ENCODE data around the gene DNAJC15.

Gene DNAJC15

DNA sequence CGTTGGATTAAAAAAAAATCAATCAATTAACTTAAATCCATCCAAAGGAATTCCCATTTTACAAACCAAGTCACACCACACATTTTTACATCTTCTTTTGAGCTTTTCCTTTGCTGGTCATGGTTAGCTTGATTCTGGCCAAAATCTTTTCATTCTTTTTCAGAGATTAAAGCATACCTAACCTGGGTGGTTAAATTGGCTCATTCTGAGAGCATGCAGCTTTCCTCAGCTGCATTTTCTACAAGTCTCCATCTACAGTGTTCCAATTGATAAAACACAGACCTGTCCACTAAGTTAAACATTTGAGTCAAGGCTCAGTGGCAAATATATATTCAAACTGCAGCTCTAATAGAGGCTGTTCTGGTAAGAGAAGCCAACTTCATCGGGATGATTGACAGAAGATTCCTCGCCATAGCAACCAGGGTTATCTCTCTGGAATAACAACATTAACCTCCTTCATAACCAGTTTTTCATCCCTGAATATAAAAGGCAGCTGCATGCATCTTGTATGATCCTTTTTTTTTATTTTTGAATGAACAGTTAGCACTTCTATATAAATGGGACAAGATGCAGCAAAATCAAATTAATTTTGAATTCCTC is 106.2 kb downstream of the DNAJC15 start:
- DNase-seq = no peak

DNA sequence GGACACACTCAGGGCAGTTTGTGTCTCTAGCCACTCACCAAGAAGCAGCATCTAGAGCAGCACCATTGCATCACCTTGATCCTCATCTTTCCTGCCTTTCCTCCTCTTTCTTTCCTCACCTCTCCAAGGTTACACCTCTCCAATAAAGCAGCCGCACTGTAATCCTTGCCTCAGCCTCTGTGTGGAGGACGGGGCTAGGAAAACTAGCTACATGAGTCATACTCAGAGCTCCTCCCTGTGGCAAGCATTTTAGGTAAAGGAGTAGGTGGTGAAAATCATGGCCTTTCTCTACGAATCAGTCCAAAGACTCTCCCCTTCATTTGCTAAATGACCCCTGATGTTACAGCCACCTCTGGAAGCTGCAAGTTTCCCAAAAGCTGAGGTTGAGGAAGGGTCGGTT is 108.9 kb downstream of the DNAJC15 start:
- peak; percentile 45 for DNase-seq

DNA sequence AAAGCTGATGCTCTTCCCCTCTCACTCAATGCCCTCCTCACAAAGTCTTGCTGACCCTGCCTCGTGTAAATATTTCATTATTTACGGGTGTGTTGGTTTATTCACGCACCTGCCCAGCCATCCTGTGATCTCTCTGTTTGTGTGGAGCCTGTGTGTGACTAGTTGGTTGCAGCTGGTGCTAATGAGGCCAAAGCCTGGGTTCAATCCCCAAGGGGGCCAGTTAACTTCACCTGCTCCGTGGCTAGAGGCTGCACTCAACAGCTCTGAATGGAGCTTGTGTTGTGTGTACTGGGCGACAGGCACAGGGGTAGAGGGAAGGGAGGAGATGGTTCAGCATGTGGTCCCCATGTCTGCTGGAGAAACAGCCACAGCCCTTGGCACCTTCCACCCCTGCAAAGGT is 109.5 kb downstream of the DNAJC15 start:
- DNase-seq = no peak

DNA sequence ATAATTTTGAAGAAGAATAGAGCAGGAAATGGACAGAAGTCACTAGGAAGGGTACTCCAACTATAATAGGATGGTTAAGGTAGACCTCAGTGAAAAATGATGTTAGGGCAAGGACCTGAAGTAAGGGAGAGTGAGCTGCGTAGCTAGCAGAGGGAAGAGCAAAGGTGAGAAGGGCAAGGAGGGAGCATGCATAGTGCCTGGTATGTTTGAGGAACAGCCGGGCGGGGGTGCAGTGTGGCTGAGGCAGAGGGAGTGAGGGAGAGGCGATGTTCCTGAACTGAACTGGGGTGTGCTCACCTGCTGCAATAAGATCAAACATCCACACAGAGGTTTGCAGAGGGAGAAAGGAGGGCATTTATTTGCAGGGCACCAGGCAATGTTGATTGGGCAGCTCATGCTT is 110.4 kb downstream of the DNAJC15 start:
- DNase-seq = no peak

DNA sequence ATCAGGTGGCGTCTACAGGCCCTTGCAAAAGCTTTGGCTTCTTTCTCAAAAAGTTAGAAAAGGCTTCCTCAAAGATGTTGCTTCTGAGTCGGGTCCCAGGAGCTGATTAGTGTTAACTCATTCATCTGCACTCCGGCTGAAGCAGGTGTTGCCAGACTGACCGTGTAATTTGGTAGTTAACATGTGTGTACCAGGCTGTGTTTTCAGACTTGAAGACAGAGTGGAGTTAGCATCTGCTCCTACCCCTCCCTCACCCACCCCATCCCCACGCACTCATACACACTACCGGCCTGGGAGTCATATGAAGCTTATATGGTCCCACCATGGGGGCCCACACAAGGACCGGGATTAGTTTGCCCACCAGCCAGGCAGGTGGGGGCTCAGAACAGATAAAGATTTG is 111.5 kb downstream of the DNAJC15 start:
- DNase-seq = no peak

DNA sequence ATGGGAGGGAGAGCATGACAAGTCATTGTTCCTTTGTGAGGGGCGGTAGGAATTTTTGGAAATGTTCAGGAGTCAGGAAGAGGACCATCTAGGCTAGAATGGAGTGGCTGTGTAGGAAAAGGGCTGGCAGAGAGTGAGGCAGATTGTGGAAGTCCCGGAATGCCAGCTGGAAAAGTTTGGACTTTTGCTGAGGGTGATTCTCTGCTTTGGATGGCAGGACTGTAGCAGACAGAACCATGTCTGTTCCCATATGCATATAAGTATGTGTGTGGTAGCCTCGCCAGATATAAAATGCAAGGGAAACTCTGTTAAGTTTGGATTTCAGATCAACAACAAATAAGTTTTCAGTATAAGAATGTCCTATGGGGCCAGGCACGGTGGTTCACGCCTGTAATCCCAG is 112.1 kb downstream of the DNAJC15 start:
- no peak for DNase-seq

DNA sequence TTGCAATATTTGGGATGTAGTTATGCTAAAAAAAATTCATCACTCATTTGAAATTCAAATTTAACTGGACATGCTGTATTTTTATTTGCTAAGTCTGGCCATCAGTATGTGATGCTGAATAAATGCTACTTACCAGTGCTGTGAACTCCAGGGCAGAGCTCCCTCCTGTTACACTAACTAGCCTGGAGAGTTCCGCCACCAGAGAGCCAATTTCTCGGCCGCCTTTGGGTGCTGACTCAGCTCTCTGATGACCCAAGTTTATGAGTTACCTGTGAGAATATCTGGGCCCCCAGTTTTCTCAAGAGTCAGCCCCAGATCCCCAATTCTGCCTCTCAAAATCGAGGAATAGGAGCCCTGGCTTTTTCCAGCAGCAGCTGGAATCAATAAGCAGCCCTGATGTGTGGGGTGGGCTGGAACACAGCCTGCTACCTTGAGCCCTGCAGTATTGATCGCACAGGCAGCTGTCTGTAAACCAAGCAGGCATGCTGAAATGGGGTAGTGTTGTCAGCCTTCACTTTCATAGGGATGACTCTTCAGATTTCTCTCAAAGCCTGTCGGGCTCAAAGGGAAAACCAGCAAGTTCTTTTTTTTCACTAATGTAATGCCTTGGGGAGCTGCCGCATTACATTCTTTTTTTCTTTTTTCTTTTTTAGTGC is 113.7 kb downstream of the DNAJC15 start:
- DNase-seq = no peak

DNA sequence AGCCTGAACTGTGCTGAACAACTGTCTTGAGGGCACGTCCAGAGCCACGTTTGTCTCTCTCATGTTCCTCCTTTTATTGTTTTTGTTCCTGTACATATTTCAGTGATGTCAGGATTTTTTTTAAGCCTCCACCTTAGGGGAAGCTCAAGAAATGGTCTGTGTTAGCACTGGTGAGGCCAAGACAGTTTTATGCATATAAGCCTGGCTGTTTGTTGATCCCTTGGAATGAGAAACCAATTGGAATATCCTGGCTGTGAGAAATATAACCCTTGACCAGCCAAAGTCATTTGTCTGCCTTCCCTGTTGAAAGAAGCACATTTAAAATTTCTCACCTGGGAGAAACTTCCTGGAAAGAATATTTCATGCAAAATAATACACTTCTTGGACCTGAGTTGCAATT is 115.8 kb downstream of the DNAJC15 start:
- no peak for DNase-seq

DNA sequence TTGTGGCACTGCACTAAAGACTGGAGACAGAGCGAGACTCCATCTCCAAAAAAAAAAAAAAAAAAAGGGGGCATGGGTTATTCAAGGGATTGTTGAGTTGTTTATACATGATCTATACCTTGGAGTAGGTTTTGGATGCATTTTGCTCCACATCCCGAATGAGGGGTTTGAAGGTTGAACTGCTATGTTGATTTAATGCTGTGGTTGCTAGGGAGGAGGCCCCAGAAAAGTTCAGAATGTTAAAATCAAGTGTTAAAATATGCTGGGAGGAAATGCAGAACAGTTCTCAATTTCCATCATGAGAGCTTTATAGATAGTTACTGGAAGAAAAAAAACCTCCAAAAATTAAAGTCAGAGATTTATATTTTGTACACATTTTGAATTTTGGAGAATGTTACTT is 116.5 kb downstream of the DNAJC15 start:
- no peak for DNase-seq

DNA sequence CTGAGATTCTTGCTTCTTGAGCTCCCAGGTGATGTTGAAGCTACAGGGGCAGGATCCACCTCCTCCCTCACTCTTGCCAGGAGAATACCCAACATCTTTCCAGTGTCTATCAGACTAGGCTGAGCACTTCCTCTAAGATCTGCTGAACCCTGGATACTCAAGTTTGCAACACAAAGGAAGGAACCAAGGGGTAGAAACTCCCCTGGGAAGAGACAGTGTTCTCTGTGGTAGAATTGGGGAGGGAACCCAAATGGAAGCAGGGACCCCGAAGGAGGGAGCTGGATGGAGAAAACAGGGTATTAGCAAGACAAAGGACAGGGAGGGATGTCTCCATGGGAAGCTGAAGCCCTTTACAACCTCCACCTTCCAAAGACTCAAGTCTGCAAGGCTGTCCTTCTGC is 117.6 kb downstream of the DNAJC15 start:
- no peak for DNase-seq

DNA sequence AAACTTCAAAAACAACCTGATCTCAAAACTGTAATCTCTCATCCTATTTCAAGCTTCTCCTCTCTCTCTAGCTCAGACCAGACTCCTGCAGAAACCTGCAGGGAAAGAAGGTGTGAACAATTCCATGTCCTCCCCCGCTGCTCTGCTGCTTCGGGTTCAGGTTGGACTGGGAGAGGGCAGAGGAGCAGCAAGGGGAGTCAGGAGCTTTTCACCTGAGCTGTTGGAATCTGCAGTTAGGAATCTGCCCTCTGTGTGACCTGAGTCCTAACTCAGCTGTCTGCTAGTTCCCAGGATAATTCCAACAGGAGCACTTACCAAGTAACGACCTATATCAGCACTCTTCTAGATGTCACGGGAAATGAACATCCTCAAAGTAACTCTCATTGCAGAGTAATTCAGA is 118.3 kb downstream of the DNAJC15 start:
- no peak for DNase-seq

DNA sequence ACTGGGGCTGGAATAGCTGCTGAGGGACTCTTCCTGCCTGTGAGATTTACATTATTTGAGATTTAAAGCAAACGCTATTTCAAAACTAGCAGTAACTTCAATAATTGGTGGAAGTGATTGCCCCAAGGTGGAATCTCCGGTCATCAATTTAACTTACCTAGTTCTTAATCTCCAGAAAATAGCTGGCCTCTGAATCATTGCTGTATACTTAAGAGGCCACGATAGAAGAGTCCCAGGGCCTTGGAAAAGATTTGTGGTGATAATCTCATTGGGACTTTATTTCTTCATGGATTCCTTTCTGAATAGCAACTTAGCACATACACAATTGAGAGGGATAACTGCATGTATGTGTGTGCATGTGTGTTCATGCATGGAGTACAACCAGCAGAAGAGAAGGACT is 120.2 kb downstream of the DNAJC15 start:
- DNase-seq = no peak

DNA sequence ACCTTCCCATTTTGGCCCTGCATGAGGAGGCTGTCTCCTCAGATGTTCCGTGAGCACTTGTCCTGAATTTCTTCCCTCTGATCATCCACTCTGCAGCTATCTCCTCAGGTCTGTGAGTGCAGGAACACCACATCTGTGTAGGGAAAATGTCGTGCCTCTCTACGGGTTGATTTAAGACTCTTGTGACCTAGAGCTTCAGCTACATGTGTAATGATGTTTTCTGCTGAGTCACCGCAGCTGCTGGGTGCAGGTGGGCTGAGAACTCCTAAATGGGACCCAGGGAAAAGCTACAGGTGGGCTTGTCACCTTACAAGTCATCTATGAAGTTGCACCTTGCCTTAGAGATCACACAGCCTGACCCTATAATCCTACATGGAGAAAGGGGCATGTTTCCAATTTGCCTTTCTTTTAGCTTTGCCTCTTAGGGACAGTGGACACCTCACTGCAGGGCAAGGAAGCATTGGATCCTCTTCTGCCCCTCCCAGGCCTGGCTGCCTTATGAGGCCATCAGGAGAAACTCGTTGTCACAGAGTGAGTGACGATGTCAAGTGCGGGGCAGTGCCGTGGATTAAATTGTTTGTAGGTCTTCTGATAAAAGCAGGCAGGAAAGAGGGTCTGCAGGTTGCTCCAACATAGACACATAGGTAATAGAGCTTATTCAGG is 122.3 kb downstream of the DNAJC15 start:
- no peak for DNase-seq

DNA sequence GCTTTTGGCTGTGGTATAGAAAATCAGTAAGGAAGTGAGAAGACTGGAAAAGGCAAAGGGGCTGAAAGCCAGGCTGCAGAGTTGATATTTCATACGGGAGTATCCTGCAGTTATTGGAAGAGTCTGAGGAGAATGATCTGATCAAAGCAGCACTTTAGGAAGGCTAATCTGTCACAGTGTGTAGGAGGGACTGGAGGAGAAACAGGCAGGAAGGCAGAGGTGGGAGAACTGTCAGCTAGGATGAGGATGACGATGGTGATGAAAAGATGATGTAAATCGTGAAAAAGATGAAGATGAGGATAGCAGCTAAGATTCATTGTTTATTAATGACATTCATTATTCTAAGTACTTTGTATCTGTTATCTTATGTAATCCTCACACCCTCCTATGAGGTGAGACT is 123.0 kb downstream of the DNAJC15 start:
- DNase-seq = no peak

DNA sequence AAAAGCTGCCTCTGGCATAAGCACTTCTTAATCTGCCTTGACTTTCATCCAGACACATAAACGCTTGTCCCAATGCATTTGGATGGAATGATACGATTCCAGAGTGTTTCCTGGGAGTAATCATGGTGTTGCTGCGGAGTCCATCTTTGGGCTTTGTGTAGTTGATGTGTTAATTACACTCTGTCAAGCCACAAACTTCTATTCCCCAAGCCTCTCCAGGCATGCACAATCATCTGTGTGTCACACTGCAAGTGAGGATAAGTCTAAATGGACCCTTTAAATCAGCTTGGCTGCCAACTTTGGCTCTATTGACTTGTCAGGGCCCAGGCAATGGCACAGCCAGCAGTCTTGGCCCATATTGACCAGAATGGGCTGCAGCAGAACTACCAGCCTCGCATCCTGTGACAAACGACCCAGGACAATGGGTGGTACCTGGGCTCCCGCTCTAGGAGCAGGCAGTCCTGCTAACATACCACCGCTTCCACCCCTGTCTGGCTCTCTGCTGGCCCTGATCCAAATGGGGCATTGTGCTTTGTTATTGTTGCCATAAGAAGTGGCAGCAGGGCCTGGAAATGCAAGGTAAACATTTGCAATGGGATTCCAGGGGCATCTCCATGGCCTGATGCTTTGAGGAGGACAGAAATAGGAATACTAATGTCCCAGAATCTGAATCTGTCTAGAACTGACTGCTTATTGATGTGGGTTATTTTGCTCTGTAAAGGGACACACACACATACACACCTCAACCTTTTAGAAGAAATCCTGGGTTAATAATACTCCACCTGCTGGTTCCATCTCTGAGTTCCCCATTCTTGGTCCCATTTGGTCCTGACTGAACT is 127.2 kb downstream of the DNAJC15 start:
- DNase-seq = no peak

DNA sequence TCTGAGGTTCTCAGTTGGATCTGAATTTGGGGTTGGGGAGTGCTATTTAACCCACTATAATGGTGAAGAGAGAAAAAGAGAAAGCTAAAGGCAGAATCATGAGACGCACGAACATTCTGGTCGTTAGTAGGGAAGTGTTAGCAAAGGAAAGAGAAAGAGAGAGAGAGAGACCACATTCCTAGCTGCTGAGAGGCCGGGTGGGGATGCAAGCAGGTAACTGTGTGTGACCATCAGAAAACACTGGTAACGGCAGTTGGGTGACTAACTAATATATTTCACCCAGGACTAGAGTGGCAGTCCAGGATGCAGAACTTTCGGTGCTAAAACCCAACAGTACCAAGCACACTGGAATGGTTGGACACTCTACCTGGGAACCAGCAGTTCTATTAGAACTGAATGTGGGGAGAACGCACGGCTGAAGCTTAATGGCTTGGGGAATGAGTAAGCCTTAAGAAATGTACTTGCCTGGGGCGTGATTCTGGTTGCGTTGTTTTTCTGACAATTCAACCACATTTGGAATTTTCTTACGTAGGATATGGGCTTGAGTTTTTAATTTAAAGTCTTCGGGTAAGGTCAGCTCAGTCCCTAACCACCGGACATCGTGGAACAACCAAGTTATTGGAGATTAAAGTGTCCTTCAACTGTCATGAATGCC is 130.2 kb downstream of the DNAJC15 start:
- DNase-seq = no peak

DNA sequence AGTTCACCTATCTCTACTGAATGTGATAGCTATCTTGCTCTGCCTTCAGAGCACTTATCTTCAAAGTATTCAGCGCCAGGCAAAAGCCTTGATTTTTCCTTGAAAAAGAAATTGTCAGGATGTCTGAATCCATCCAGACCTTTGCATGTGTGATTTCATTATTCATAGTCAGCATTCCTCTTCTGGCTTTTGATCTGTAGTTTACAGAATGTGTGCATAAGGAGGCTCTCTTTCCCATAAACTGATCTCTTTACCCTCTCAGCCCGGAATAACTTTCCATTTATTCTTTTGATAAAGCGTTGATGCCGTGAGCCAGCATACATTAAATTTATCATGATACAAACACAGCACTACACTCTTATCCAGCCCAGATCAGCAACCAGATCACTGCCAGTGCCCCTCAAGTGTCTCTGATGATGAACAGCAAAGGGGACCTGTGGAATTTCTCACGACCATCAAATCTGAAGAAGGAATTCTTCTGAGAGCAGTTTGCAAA is 130.8 kb downstream of the DNAJC15 start:
- no peak for DNase-seq

DNA sequence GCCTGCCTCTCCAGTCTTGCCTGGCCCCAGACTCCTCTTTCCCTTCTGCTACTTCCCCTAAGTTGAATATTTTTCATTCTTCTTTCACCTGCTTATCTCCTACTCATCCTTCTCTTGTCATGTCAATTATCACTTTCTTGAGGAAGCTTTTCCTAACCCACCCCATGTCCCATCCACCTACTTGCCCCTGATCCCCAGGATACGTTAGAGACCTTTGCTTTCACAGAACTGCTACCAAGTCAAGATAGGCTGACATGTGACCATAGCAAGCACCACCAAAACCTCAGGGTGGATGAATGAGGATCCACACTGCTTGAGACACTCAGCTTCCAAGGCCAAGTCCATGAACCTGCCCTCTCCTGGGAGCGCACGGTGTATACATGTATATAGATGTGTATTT is 131.5 kb downstream of the DNAJC15 start:
- no peak for DNase-seq

DNA sequence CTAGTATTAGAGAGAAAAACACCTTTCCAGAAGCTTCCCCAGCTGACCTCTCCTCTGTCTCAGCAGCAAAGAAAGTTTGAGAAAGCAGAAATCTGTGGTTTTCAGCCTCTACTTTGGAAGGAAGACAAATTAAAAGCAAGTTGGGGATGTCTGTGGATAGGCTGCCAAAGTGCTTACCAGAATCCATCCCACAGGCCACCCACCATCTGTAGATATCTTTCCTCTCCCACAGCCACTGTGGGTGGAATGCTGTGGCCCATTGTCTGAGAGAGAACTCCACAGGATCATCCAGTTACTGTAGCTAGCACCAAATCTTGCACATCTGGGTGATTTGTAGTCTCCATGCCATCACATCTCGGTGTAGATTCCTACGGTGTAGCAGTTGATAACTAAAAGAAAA is 133.5 kb downstream of the DNAJC15 start:
- no peak for DNase-seq

DNA sequence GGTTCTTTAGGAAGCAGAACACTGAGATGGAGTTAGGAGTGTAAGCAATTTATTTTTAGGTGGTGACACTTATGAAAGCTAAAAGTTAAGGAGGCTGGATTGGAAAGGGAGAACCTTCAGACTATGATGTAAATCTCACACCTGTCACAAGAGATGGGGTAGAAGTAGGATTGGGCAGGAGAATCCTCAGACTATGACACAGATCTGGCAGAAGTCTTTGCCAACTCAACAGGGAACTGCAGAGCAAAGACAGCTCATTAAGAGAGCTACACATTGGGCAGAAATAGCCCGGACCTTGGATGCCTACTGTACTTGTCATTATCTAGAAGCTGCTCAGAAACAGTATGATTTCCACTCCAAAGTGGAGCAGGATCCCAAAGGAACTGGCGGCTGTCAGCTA is 134.4 kb downstream of the DNAJC15 start:
- DNase-seq = no peak

DNA sequence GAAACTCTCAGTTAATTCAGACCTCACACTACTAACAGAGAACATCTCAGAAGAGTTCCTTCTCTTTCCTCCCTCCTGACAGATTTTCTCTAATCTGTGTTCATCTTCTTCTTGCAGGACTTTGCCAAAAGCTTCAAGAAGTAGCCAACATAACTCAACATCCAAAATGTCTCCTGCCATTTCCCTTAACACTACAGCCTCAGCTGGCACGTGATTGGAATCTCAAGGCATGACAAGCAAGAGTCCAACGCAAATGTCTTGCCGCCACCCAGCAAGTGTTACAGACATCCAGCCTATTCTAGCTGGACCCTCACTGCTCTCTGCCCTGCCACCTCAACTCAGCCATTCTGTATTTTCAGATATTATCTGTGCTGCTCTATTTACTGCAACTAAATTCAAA is 135.1 kb downstream of the DNAJC15 start:
- no peak for DNase-seq

DNA sequence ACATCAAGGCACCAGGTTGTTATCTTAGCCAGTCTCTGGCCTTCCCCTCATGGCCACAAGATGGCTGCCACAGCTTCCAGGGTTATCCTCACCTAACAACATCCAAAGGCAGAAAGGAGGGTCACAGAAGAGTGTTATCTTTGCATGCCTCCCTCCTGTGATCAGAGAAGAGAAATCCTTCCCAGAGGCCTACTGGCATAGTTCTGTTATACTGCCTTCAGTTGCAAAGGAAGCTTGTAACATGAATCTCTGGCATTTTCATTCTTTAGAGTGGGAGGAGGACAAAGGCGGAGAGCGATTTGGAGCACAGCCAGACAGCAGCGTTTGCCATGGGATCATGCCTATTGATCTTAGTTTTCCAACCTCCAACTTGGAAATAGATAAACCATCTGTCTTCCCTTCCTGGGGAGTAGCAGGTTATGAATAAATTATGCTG is 135.7 kb downstream of the DNAJC15 start:
- no peak for DNase-seq

All from OCI-M1 (cell line).